Kidney (tissue), 14 donors: Measurements from ENCODE around the gene CPEB4. TPM values are rescaled to one million over a fixed set of nuclear protein-coding genes. Genes with fewer than 3 reads are reported as not detected.

Experiments
- DNase-seq, 5 donors: peaks; one replicate each; pipeline ENCODE4 v3.0.0-alpha.2; 2013 to 2020
- FAIRE-seq: peaks from 2 replicates; lab custom pipeline; 2012; peaks lifted over from hg19 to GRCh38; lab: Jason Lieb, UNC
- H3K27ac ChIP-seq, 2 donors: one replicate each; pipeline ENCODE4 v1.7.0; 2013; ENCODE audit warnings: low read depth in 2 of 2, low read length in 2 of 2, inconsistent platforms in 1 of 2
- H3K27me3 ChIP-seq: one replicate; pipeline ENCODE4 v1.7.1; 2013; ENCODE audit warnings: low read length, inconsistent platforms; ENCODE audit not compliant: control insufficient read depth, insufficient read depth
- H3K36me3 ChIP-seq, 3 donors: one replicate each; pipeline versions ENCODE4 v1.7.0 to v1.7.1; 2013; ENCODE audit warnings: low read length in 3 of 3, control low read depth in 1 of 3, inconsistent platforms in 1 of 3; ENCODE audit not compliant: insufficient read depth in 3 of 3, control insufficient read depth in 2 of 3
- H3K4me1 ChIP-seq, 3 donors: one replicate each; pipeline versions ENCODE4 v1.7.0 to v1.7.1; 2013; ENCODE audit warnings: low read length in 3 of 3, inconsistent platforms in 1 of 3, low read depth in 1 of 3; ENCODE audit not compliant: control insufficient read depth in 2 of 3, insufficient read depth in 2 of 3
- H3K4me3 ChIP-seq, 3 donors: one replicate each; pipeline versions ENCODE4 v1.7.0 to v1.8.1; 2013; ENCODE audit warnings: low read length in 3 of 3, control low read depth in 1 of 3, inconsistent platforms in 1 of 3
- H3K9ac ChIP-seq, 3 donors: one replicate each; pipeline versions ENCODE4 v1.7.0 to v1.7.1; 2013; ENCODE audit warnings: low read length in 3 of 3, control low read depth in 1 of 3, inconsistent platforms in 1 of 3
- H3K9me3 ChIP-seq, 3 donors: one replicate each; pipeline versions ENCODE4 v1.7.0 to v1.7.1; 2013; ENCODE audit warnings: low read length in 3 of 3, control low read depth in 1 of 3, inconsistent platforms in 1 of 3; ENCODE audit not compliant: control insufficient read depth in 2 of 3, insufficient read depth in 1 of 3
- intact Hi-C: fragments of 100-400 bp; cut with DNase I; formaldehyde crosslinking; loops from one replicate; pipeline ENCODE4 v1.11.1; 2022
- polyA plus RNA-seq: library from polyadenylated mRNA; stranded (reverse); fragments of 350-450 nt; fragmentation: Illumina TruSeq; extraction: RNeasy Lipid Tissue Mini Kit (QIAGEN cat#74804); gene quantifications from one replicate; pipeline ENCODE4 v1.2.3, GENCODE V29; 2014; ENCODE audit warnings: low read depth, low replicate concordance; ENCODE audit not compliant: insufficient read depth
- total RNA-seq: library from RNA; stranded (reverse); fragmentation: NEBNext Ultra II Directional; extraction: Animal tissue kit (Norgen Biotek cat#: 25700); gene quantifications from one replicate; pipeline ENCODE4 v1.2.1, GENCODE V29; 2021
- TF ChIP-seq, protein P1 (sequence below): IDR thresholded peaks from 3 replicates; pipeline ENCODE4 v1.5.1; 2012; ENCODE audit warnings: mild to moderate bottlenecking, moderate library complexity, borderline replicate concordance; ENCODE audit not compliant: insufficient read depth; ENCODE audit errors: extremely low read depth
- donor health status: control.
- donor health status: control.
- donor health status: control.
- donor health status: control.
- donor health status: control.
- donor health status: DM: yes; HTN: yes; CAD: no.
- donor health status: Normal renal cell carcinoma (clear cell type).

The CPEB4 gene
- total and polyA plus RNA-seq, 2 donors from 2014 or later, result 9.5 to 73.0 TPM

DNA sequence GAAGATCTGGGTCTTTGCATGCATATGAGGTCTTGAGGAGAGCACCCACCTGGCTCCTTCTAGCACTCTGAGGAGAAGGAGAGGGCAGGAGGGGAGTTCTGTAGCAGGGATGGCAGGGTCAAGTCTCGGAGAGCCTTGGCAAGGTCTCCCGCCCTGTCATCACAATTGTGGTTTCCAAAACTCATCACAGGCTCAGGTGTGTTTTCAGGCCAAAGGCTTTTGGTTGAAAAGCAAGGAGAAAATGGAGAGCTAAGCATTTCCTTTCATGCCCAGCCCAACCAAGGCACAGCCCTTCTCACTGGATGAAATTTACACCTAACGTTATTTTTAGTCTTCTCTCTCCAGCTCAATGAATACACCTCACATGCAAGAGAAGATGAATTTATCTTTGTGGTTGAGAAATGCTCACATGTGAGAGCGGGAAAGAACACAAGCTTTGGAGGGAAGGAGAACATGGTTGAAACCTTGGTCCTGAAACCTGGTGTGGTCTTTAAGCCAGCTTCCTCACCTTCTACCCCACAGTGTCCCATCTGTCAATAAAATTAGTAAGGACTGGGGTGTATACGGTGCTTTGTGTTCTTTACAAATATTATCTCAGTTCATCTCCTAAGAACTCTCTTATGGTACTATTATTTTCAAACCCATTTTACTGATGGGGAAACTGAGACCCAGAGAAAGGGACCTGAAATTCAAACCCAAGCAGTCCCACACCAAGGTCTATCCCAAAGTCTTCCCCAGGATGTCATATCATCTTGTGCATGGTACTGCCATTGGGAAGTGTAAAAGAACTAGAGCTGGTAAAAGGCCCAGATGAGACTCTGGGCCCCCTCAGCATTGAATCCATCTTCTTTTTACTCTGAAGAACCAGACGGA, 47.8 kb upstream of the CPEB4 start:
- no peak overlapping the region for H3K4me3 ChIP-seq
- H3K27me3 ChIP-seq, result no peaks in the 10 kb centered on the region
- no peak overlapping the region for H3K9ac ChIP-seq
- no peaks in the 10 kb centered on the region for H3K4me1 ChIP-seq
- H3K9me3 ChIP-seq, result no peaks in the 10 kb centered on the region
- H3K36me3 ChIP-seq, result no peaks in the 10 kb centered on the region
- intact Hi-C loops, result no loop called here
- FAIRE-seq, result no peak
- TF ChIP-seq, protein P1, sequence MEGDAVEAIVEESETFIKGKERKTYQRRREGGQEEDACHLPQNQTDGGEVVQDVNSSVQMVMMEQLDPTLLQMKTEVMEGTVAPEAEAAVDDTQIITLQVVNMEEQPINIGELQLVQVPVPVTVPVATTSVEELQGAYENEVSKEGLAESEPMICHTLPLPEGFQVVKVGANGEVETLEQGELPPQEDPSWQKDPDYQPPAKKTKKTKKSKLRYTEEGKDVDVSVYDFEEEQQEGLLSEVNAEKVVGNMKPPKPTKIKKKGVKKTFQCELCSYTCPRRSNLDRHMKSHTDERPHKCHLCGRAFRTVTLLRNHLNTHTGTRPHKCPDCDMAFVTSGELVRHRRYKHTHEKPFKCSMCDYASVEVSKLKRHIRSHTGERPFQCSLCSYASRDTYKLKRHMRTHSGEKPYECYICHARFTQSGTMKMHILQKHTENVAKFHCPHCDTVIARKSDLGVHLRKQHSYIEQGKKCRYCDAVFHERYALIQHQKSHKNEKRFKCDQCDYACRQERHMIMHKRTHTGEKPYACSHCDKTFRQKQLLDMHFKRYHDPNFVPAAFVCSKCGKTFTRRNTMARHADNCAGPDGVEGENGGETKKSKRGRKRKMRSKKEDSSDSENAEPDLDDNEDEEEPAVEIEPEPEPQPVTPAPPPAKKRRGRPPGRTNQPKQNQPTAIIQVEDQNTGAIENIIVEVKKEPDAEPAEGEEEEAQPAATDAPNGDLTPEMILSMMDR, result no peak
- DNase-seq, result no peak
- H3K27ac ChIP-seq, result no peak overlapping the region

DNA sequence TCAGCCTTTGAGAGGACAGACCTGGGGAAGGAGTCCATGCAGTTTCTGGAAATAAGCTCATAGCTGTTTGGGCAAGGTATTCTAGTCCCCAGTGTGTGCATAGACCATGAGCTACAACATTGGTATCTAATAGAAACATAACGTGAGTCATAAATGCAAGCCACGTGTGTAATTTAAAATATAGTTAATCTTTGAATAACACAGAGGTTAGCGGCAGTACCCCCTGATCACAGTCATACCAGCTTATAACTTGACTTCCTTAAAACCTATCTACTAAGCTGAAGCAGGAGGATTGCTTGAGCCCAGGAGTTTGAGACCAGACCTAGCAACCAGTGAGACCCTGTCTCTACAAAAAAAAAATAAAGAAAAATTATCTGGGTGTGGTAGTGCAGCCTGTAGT, 46.4 kb upstream of the CPEB4 start:
- DNase-seq (no peak), FAIRE-seq (no peak)
- Histone ChIP-seq H3K4me3 (no peak overlapping the region), H3K9ac (no peak overlapping the region), H3K27me3 (no peaks in the 10 kb centered on the region), H3K9me3 (no peaks in the 10 kb centered on the region), H3K27ac (no peak overlapping the region), H3K36me3 (no peaks in the 10 kb centered on the region), H3K4me1 (no peaks in the 10 kb centered on the region)
- TF ChIP-seq, protein P1, result no peak
- intact Hi-C loops, result no loop called here

DNA sequence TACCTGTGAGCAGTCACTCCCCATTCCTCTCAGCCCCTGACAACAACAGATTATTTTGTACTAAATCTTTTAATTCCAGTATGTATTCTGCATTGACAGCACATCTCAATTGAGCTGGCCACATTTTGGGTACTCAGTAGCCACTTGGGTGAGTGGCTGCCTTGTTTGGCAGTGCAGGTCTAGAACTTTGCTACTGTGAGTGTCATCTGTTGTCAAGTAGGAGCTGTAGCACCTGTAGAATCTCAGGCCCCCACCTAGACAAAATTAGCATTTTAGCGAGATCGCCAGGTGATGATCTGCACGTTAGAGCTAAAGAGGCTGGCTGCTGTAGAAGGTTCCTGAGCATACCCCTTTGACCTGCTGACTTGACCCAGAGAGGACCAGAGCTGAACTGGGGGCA, 44.4 kb upstream of the CPEB4 start:
- Histone ChIP-seq H3K9me3 (peaks cover 0 to under 1% (median 0%) of the 10 kb centered on the region in 3 donors), H3K9ac (no peak overlapping the region), H3K36me3 (no peaks in the 10 kb centered on the region), H3K27ac (no peak overlapping the region), H3K27me3 (no peaks in the 10 kb centered on the region), H3K4me1 (no peaks in the 10 kb centered on the region), H3K4me3 (no peak overlapping the region)
- intact Hi-C loops, result no loop called here
- FAIRE-seq, result no peak
- TF ChIP-seq, protein P1, result no peak
- no peak for DNase-seq
